Large intestine (tissue), 3 donors: ENCODE results near the gene TBX2. TPM values are rescaled to one million over a fixed set of nuclear protein-coding genes. Genes with fewer than 3 reads are reported as not detected.

ENCODE experiments used
- DNase-seq, 2 donors: peaks; one replicate each; pipeline versions ENCODE4 v3.0.0 to v3.0.0-alpha.2; 2013
- H3K27ac ChIP-seq: one replicate; pipeline ENCODE4 v1.5.1; 2013; ENCODE audit warnings: low read length
- H3K27me3 ChIP-seq: 2 replicates; pipeline ENCODE4 v1.6.1; 2013; ENCODE audit warnings: low read length; ENCODE audit not compliant: control insufficient read depth, insufficient read depth
- H3K36me3 ChIP-seq: 2 replicates; pipeline ENCODE4 v1.6.1; 2013; ENCODE audit warnings: low read length; ENCODE audit not compliant: control insufficient read depth, insufficient read depth
- H3K4me1 ChIP-seq: one replicate; pipeline ENCODE4 v1.6.1; 2013; ENCODE audit warnings: low read length; ENCODE audit not compliant: control insufficient read depth, insufficient read depth
- H3K4me3 ChIP-seq: one replicate; pipeline ENCODE4 v1.5.1; 2013; ENCODE audit warnings: low read length
- H3K9me3 ChIP-seq: one replicate; pipeline ENCODE4 v1.6.1; 2013; ENCODE audit warnings: mild to moderate bottlenecking, low read depth, low read length, moderate library complexity; ENCODE audit not compliant: control insufficient read depth
- WGBS: methylation state at CpG from one replicate; pipeline ENCODE4 v1.1.5; 2013; ENCODE audit warnings: low lambda C conversion rate; ENCODE audit not compliant: insufficient coverage; 5-methylcytosine and 5-hydroxymethylcytosine counted together
- polyA plus RNA-seq: library from polyadenylated mRNA; unstranded; fragments of 120-200 nt; gene quantifications from one replicate; pipeline ENCODE4 v1.2.1, GENCODE V29; 2013

Gene TBX2
- polyA plus RNA-seq, 1 donor = 12.0 TPM

- no CpG with 5 or more reads among the region's 5 CpGs for WGBS
- Histone ChIP-seq H3K4me1 (peaks cover 14% of the 10 kb centered on the region), H3K9me3 (peaks cover 10% of the 10 kb centered on the region), H3K27ac (no peak overlapping the region), H3K27me3 (peaks cover 36% of the 10 kb centered on the region), H3K36me3 (no peaks in the 10 kb centered on the region), H3K4me3 (no peak overlapping the region)
- DNase-seq = peak in 1 of 2 donors; percentile 1
Measured at GRCh38 chr17:61414936-61415251, 15.3 kb downstream of the TBX2 start.

- H3K4me1 ChIP-seq = peaks cover 7% of the 10 kb centered on the region
- H3K36me3 ChIP-seq = no peaks in the 10 kb centered on the region
- peaks cover 10% of the 10 kb centered on the region for H3K9me3 ChIP-seq
- DNase-seq = peak in 1 of 2 donors; percentile 2
- H3K27ac ChIP-seq = no peak overlapping the region
- H3K4me3 ChIP-seq = no peak overlapping the region
- peaks cover 30% of the 10 kb centered on the region for H3K27me3 ChIP-seq
- WGBS = no CpG with 5 or more reads among the region's 6 CpGs
Measured at GRCh38 chr17:61415374-61416210, 15.9 kb downstream of the TBX2 start.

- Histone ChIP-seq H3K9me3 (peaks cover 7% of the 10 kb centered on the region), H3K36me3 (no peaks in the 10 kb centered on the region), H3K4me3 (no peak overlapping the region), H3K27ac (no peak overlapping the region), H3K4me1 (peaks cover 4% of the 10 kb centered on the region), H3K27me3 (peaks cover 26% of the 10 kb centered on the region)
- no peak for DNase-seq
- WGBS = no CpG with 5 or more reads among the region's 6 CpGs
Measured at GRCh38 chr17:61416211-61416539, 16.5 kb downstream of the TBX2 start.

GRCh38 chr17:61416540-61417363, 17.1 kb downstream of the TBX2 start:
- Histone ChIP-seq H3K9me3 (peaks cover 2% of the 10 kb centered on the region), H3K27me3 (peaks cover 20% of the 10 kb centered on the region), H3K4me1 (peaks cover 4% of the 10 kb centered on the region), H3K4me3 (peak overlapping the region; percentile 26), H3K27ac (no peak overlapping the region), H3K36me3 (no peaks in the 10 kb centered on the region)
- no CpG with 5 or more reads among the region's 43 CpGs for WGBS
- peak; percentile 63 to 72 for DNase-seq

- H3K27ac ChIP-seq = no peak overlapping the region
Measured at GRCh38 chr17:61418449-61418848, 18.8 kb downstream of the TBX2 start.

GRCh38 chr17:61419496-61420046, 19.9 kb downstream of the TBX2 start:
- no peak overlapping the region for H3K27ac ChIP-seq
- peaks cover 3% of the 10 kb centered on the region for H3K27me3 ChIP-seq
- no peak overlapping the region for H3K4me3 ChIP-seq
- peaks cover 4% of the 10 kb centered on the region for H3K4me1 ChIP-seq
- WGBS = no CpG with 5 or more reads among the region's 8 CpGs
- no peak for DNase-seq
- no peaks in the 10 kb centered on the region for H3K36me3 ChIP-seq
- no peaks in the 10 kb centered on the region for H3K9me3 ChIP-seq

More at GRCh38 chr17:61418449-61418848, 18.8 kb downstream of the TBX2 start:
- WGBS = no CpG with 5 or more reads among the region's 2 CpGs
- Histone ChIP-seq H3K27me3 (peaks cover 3% of the 10 kb centered on the region), H3K4me3 (no peak overlapping the region), H3K4me1 (peaks cover 4% of the 10 kb centered on the region), H3K36me3 (no peaks in the 10 kb centered on the region), H3K9me3 (no peaks in the 10 kb centered on the region)
- no peak for DNase-seq

GRCh38 chr17:61420052-61420451, 20.4 kb downstream of the TBX2 start:
- DNase-seq = no peak
- Histone ChIP-seq H3K27me3 (peaks cover 3% of the 10 kb centered on the region), H3K4me3 (no peak overlapping the region), H3K4me1 (peaks cover 4% of the 10 kb centered on the region), H3K27ac (no peak overlapping the region), H3K9me3 (no peaks in the 10 kb centered on the region), H3K36me3 (no peaks in the 10 kb centered on the region)
- WGBS = no CpG with 5 or more reads among the region's 4 CpGs

- no peak for DNase-seq
- H3K27me3 ChIP-seq = peaks cover 3% of the 10 kb centered on the region
Measured at GRCh38 chr17:61420745-61421398, 21.2 kb downstream of the TBX2 start.

GRCh38 chr17:61421460-61421859, 21.8 kb downstream of the TBX2 start:
- peaks cover 4% of the 10 kb centered on the region for H3K4me1 ChIP-seq
- H3K36me3 ChIP-seq = no peaks in the 10 kb centered on the region
- no peak overlapping the region for H3K27ac ChIP-seq
- peaks cover 3% of the 10 kb centered on the region for H3K27me3 ChIP-seq
- WGBS = no CpG with 5 or more reads among the region's 4 CpGs
- peak in 1 of 2 donors; percentile 5 for DNase-seq
- H3K9me3 ChIP-seq = no peaks in the 10 kb centered on the region
- no peak overlapping the region for H3K4me3 ChIP-seq

More at GRCh38 chr17:61420745-61421398, 21.2 kb downstream of the TBX2 start:
- no CpG with 5 or more reads among the region's 4 CpGs for WGBS
- Histone ChIP-seq H3K9me3 (no peaks in the 10 kb centered on the region), H3K36me3 (no peaks in the 10 kb centered on the region), H3K4me1 (peaks cover 4% of the 10 kb centered on the region), H3K4me3 (no peak overlapping the region), H3K27ac (no peak overlapping the region)
